GM12878 (cell line): Measurements from ENCODE around the gene AGRN. TPM values are rescaled to one million over a fixed set of nuclear protein-coding genes. Genes with fewer than 3 reads are reported as not detected.
A peak's percentile ranks its signal among the peaks of the same experiment; 100 is the strongest.

ENCODE experiments used
- ATAC-seq: fragments of 200-7000 bp; cut with Tn5 transposase; 3 replicates; pipeline ENCODE4 v1.9.1; 2020; ENCODE audit warnings: mild to moderate bottlenecking, moderate library complexity
- BruUV-seq: library from RNA; stranded (reverse); fragments of 400-500 nt; replicated peaks from 2 replicates; lab custom pipeline; 2021; lab: Mats Ljungman, UMichigan
- CTCF ChIA-PET: fragments of 300-600 bp; sonication (Branson Sonifier 250); formaldehyde crosslinking; extraction: SDS; loops from one replicate; lab custom pipeline; 2021; ENCODE audit warnings: inconsistent platforms; lab: Yijun Ruan, JAX
- POLR2A ChIA-PET: fragments of 350-600 bp; formaldehyde crosslinking; extraction: SDS; loops from one replicate; lab custom pipeline; 2021; ENCODE audit warnings: inconsistent platforms; lab: Charles Lee
- RAD21 ChIA-PET: fragments of 300-600 bp; sonication (Branson Sonifier 250); formaldehyde crosslinking; loops from one replicate; lab custom pipeline; 2023; ENCODE audit warnings: antibody characterized with exemption; ENCODE audit not compliant: unreplicated experiment; lab: Charles Lee
- SMC1A ChIA-PET: fragments of 300-600 bp; sonication (Branson Sonifier 250); formaldehyde crosslinking; loops from one replicate; lab custom pipeline; 2023; ENCODE audit not compliant: unreplicated experiment, uncharacterized antibody; lab: Charles Lee
- DNase-seq: peaks from one replicate; pipeline ENCODE4 v3.0.0-alpha.2; 2011; ENCODE audit warnings: low read depth, low spot score
- FAIRE-seq: peaks from 3 replicates; lab custom pipeline; 2011; peaks lifted over from hg19 to GRCh38; lab: Jason Lieb, UNC
- H2AFZ ChIP-seq: 2 replicates; pipeline ENCODE4 v1.6.0; 2011; ENCODE audit warnings: low read depth, low read length, control low read depth; ENCODE audit not compliant: control insufficient read depth
- H3K27ac ChIP-seq: 2 replicates; pipeline ENCODE4 v1.5.1; 2011; ENCODE audit warnings: control low read depth; ENCODE audit not compliant: control insufficient read depth, insufficient read depth
- H3K27me3 ChIP-seq, 2 experiments: replicated peaks in 1 of 2; 2 replicates each; pipeline versions ENCODE4 v1.6.0 to v1.6.1; 2011; ENCODE audit warnings: low read length in 1 of 2; ENCODE audit not compliant: control insufficient read depth in 2 of 2, insufficient read depth in 2 of 2
- H3K36me3 ChIP-seq, 2 experiments: 2 replicates each; pipeline ENCODE4 v1.5.1; 2011; ENCODE audit warnings: low read length in 1 of 2; ENCODE audit not compliant: control insufficient read depth in 2 of 2, insufficient read depth in 2 of 2
- H3K4me1 ChIP-seq: 2 replicates; pipeline ENCODE4 v1.6.1; 2011; ENCODE audit warnings: mild to moderate bottlenecking, low read length, moderate library complexity, mixed read lengths; ENCODE audit not compliant: control insufficient read depth, insufficient read depth
- H3K4me2 ChIP-seq: 2 replicates; pipeline ENCODE4 v1.6.0; 2011; ENCODE audit warnings: control low read depth; ENCODE audit not compliant: control insufficient read depth, insufficient read depth
- H3K4me3 ChIP-seq: fragments of 200-600 bp; sonication (generic); 2 replicates; pipeline ENCODE4 v1.5.1; 2016
- H3K79me2 ChIP-seq: 2 replicates; pipeline ENCODE4 v1.6.0; 2011; ENCODE audit warnings: low read length; ENCODE audit not compliant: control insufficient read depth, insufficient read depth
- H3K9ac ChIP-seq: 2 replicates; pipeline ENCODE4 v1.8.0; 2011; ENCODE audit warnings: low read length, control low read depth, mixed read lengths; ENCODE audit not compliant: control insufficient read depth, insufficient read depth
- H3K9me3 ChIP-seq: replicated peaks from 3 replicates; pipeline ENCODE4 v1.5.1; 2011; ENCODE audit warnings: mild to moderate bottlenecking, low read length; ENCODE audit not compliant: control insufficient read depth, insufficient read depth
- H4K20me1 ChIP-seq: 2 replicates; pipeline ENCODE4 v1.6.0; 2011; ENCODE audit not compliant: control insufficient read depth, insufficient read depth
- IKZF2 ChIP-seq, 2 experiments: fragments of 450-650 bp; IDR thresholded peaks; 2 replicates each; pipeline ENCODE4 v1.6.1; 2017; ENCODE audit warnings: mild to moderate bottlenecking in 2 of 2, moderate library complexity in 2 of 2
- LARP7 ChIP-seq: fragments of 450-650 bp; IDR thresholded peaks from 2 replicates; pipeline ENCODE4 v1.6.1; 2017; ENCODE audit warnings: mild to moderate bottlenecking
- RAD21 ChIP-seq: IDR thresholded peaks from 2 replicates; pipeline ENCODE4 v1.6.1; 2011; ENCODE audit warnings: mild to moderate bottlenecking, low read depth, low read length, moderate library complexity; ENCODE audit not compliant: insufficient read depth
- ZNF274 ChIP-seq: IDR thresholded peaks from one replicate; pipeline ENCODE4 v1.8.0; 2011; ENCODE audit not compliant: insufficient read length, insufficient read depth
- ZNF384 ChIP-seq: IDR thresholded peaks from 2 replicates; pipeline ENCODE4 v1.6.1; 2012; ENCODE audit warnings: low read depth, mild to moderate bottlenecking, low read length, improper control_type of control experiment, borderline replicate concordance
- WGBS: methylation state at CpG from one replicate; pipeline ENCODE4 v1.1.6; 2016; ENCODE audit warnings: low lambda C conversion rate; ENCODE audit not compliant: insufficient replicate concordance, insufficient coverage; ENCODE audit errors: missing lambda C conversion rate; 5-methylcytosine and 5-hydroxymethylcytosine counted together
- in situ Hi-C: fragments of 300-500 bp; cut with MboI; formaldehyde crosslinking; loops from 9 replicates; pipeline ENCODE4 v1.14.3; 2018; ENCODE audit warnings: mixed read lengths
- intact Hi-C: fragments of 100-400 bp; cut with micrococcal nuclease; formaldehyde crosslinking; loops from one replicate; pipeline ENCODE4 v1.14.2; 2022; ENCODE audit not compliant: unreplicated experiment
- polyA plus RNA-seq, 11 experiments: library from polyadenylated mRNA; depleted of rRNA in 4 of 11; unstranded in 6 of 11; stranded (reverse) in 5 of 11; fragments of >200 nt; fragmentation: Nextera tagmentation in 4 of 11; fragmentation: Illumina TruSeq in 1 of 11; extraction: Ambion mirVana in 4 of 11; extraction: Trizol in 1 of 11; gene quantifications; 1 replicate in 1 of 11; 2 replicates in 10 of 11; pipeline versions ENCODE4 v1.2.1 to v1.2.3, GENCODE V29; 2011 to 2016; ENCODE audit warnings: inconsistent platforms in 2 of 11, missing spikeins in 2 of 11, low read depth in 1 of 11
- total RNA-seq, 4 experiments: library from RNA; depleted of rRNA in 3 of 4; stranded (reverse); fragments of >200 nt in 3 of 4; fragmentation: Illumina TruSeq in 1 of 4; extraction: Trizol in 1 of 4; gene quantifications; 2 replicates each; pipeline versions ENCODE4 v1.2.1 to v1.2.3, GENCODE V29; 2013 to 2021
- TF ChIP-seq, protein P1 (sequence below): fragments of 450-650 bp; formaldehyde crosslinking; IDR thresholded peaks from 2 replicates; pipeline ENCODE4 v1.4.0; 2022; ENCODE audit warnings: mild to moderate bottlenecking, moderate library complexity
- TF ChIP-seq, protein P2 (sequence below): fragments of 450-650 bp; formaldehyde crosslinking; IDR thresholded peaks from 2 replicates; pipeline ENCODE4 v1.4.0; 2020; ENCODE audit warnings: mild to moderate bottlenecking, moderate library complexity
- TF ChIP-seq, protein P3 (sequence below): IDR thresholded peaks from 2 replicates; pipeline ENCODE4 v1.6.1; 2012; ENCODE audit warnings: low read length, inconsistent platforms
- TF ChIP-seq, protein P4 (sequence below): fragments of 450-650 bp; formaldehyde crosslinking; IDR thresholded peaks from 2 replicates; pipeline ENCODE4 v1.5.0; 2022; ENCODE audit warnings: mild to moderate bottlenecking, missing genetic modification characterization

Gene AGRN
- total and polyA plus RNA-seq, 10 of the 15 experiments (the other 5 are each of a cell fraction or from before 2014, with no cell fraction given): 0.02 to 41.8 (median 4.1) TPM

DNA sequence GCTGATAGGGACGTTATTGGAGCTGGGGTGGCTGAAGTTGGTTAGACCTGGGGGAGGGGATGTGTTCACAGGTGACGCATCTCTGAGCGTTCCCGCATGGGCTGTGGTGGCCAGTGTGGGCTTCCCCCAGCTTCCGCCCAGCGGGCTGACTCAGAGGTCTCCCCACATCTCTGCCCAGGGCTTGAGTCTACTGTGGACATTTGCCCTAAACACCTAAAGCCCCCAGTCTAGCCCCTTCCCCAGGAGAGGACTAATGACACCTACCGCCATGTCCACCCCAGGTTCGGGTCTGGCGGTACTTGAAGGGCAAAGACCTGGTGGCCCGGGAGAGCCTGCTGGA, 2.0 kb downstream of the AGRN start:
- Histone ChIP-seq H3K4me3 (peak overlapping the region; percentile 70; the same call in 1 of the 2 replicates), H3K9me3 (no peaks in the 10 kb centered on the region), H3K4me1 (peaks cover 7% of the 10 kb centered on the region), H3K9ac (no peak overlapping the region), H4K20me1 (no peaks in the 10 kb centered on the region), H3K79me2 (peaks cover 2% of the 10 kb centered on the region; the same call in 1 of the 2 replicates), H2AFZ (no peak overlapping the region), H3K4me2 (0 out of 2 replicates have a peak overlapping the region, but pooled peaks have one; percentile 77), H3K36me3 (no peaks in the 10 kb centered on the region), H3K27me3 (no peaks in the 10 kb centered on the region), H3K27ac (no peak overlapping the region)
- intact Hi-C loops: no loop called here
- no peak for FAIRE-seq
- SMC1A ChIA-PET: interaction anchor here (1.1 to 1.7 kb wide), 2 partner anchors 10 to 36 kb away, joined by 3 to 10 read pairs; no protein-coding TSS in a partner anchor
- CTCF ChIA-PET: interaction anchor here (2.1 to 2.4 kb wide), 2 partner anchors 10 to 37 kb away, joined by 9 to 17 read pairs; no protein-coding TSS in a partner anchor
- POLR2A ChIA-PET: interaction anchor here (0.6 to 1.8 kb wide), 6 partner anchors 11 to 178 kb away, joined by 3 to 6 read pairs (median 4); no protein-coding TSS in a partner anchor
- in situ Hi-C loops: loop anchor here (5.0 kb wide), 1 partner anchor 40 kb away; no protein-coding TSS in a partner anchor
- no peak for DNase-seq
- 75% methylated on average over 10 of the region's 10 CpGs for WGBS
- ATAC-seq: no peak
- no peak for TF ChIP-seq IKZF2 (IDR thresholded peaks at IDR 0.05)
- TF ChIP-seq RAD21: no peak
- TF ChIP-seq LARP7: no peak
- TF ChIP-seq, protein P1, sequence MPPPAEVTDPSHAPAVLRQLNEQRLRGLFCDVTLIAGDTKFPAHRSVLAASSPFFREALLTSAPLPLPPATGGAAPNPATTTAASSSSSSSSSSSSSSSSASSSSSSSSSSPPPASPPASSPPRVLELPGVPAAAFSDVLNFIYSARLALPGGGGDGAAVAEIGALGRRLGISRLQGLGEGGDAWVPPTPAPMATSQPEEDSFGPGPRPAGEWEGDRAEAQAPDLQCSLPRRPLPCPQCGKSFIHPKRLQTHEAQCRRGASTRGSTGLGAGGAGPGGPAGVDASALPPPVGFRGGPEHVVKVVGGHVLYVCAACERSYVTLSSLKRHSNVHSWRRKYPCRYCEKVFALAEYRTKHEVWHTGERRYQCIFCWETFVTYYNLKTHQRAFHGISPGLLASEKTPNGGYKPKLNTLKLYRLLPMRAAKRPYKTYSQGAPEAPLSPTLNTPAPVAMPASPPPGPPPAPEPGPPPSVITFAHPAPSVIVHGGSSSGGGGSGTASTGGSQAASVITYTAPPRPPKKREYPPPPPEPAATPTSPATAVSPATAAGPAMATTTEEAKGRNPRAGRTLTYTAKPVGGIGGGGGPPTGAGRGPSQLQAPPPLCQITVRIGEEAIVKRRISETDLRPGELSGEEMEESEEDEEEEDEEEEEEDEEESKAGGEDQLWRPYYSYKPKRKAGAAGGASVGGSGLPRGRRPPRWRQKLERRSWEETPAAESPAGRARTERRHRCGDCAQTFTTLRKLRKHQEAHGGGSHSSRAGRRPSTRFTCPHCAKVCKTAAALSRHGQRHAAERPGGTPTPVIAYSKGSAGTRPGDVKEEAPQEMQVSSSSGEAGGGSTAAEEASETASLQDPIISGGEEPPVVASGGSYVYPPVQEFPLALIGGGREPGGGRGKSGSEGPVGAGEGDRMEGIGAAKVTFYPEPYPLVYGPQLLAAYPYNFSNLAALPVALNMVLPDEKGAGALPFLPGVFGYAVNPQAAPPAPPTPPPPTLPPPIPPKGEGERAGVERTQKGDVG: no peak
- TF ChIP-seq, protein P2, sequence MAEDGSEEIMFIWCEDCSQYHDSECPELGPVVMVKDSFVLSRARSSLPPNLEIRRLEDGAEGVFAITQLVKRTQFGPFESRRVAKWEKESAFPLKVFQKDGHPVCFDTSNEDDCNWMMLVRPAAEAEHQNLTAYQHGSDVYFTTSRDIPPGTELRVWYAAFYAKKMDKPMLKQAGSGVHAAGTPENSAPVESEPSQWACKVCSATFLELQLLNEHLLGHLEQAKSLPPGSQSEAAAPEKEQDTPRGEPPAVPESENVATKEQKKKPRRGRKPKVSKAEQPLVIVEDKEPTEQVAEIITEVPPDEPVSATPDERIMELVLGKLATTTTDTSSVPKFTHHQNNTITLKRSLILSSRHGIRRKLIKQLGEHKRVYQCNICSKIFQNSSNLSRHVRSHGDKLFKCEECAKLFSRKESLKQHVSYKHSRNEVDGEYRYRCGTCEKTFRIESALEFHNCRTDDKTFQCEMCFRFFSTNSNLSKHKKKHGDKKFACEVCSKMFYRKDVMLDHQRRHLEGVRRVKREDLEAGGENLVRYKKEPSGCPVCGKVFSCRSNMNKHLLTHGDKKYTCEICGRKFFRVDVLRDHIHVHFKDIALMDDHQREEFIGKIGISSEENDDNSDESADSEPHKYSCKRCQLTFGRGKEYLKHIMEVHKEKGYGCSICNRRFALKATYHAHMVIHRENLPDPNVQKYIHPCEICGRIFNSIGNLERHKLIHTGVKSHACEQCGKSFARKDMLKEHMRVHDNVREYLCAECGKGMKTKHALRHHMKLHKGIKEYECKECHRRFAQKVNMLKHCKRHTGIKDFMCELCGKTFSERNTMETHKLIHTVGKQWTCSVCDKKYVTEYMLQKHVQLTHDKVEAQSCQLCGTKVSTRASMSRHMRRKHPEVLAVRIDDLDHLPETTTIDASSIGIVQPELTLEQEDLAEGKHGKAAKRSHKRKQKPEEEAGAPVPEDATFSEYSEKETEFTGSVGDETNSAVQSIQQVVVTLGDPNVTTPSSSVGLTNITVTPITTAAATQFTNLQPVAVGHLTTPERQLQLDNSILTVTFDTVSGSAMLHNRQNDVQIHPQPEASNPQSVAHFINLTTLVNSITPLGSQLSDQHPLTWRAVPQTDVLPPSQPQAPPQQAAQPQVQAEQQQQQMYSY (CRISPR knock-in tag): no peak
- TF ChIP-seq ZNF384: no peak
- TF ChIP-seq, protein P3, sequence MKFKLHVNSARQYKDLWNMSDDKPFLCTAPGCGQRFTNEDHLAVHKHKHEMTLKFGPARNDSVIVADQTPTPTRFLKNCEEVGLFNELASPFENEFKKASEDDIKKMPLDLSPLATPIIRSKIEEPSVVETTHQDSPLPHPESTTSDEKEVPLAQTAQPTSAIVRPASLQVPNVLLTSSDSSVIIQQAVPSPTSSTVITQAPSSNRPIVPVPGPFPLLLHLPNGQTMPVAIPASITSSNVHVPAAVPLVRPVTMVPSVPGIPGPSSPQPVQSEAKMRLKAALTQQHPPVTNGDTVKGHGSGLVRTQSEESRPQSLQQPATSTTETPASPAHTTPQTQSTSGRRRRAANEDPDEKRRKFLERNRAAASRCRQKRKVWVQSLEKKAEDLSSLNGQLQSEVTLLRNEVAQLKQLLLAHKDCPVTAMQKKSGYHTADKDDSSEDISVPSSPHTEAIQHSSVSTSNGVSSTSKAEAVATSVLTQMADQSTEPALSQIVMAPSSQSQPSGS: no peak
- TF ChIP-seq, protein P4, sequence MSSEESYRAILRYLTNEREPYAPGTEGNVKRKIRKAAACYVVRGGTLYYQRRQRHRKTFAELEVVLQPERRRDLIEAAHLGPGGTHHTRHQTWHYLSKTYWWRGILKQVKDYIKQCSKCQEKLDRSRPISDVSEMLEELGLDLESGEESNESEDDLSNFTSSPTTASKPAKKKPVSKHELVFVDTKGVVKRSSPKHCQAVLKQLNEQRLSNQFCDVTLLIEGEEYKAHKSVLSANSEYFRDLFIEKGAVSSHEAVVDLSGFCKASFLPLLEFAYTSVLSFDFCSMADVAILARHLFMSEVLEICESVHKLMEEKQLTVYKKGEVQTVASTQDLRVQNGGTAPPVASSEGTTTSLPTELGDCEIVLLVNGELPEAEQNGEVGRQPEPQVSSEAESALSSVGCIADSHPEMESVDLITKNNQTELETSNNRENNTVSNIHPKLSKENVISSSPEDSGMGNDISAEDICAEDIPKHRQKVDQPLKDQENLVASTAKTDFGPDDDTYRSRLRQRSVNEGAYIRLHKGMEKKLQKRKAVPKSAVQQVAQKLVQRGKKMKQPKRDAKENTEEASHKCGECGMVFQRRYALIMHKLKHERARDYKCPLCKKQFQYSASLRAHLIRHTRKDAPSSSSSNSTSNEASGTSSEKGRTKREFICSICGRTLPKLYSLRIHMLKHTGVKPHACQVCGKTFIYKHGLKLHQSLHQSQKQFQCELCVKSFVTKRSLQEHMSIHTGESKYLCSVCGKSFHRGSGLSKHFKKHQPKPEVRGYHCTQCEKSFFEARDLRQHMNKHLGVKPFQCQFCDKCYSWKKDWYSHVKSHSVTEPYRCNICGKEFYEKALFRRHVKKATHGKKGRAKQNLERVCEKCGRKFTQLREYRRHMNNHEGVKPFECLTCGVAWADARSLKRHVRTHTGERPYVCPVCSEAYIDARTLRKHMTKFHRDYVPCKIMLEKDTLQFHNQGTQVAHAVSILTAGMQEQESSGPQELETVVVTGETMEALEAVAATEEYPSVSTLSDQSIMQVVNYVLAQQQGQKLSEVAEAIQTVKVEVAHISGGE (CRISPR knock-in tag): no peak
- TF ChIP-seq ZNF274: no peak
- RAD21 ChIA-PET: interaction anchor here (0.6 to 1.4 kb wide), 2 partner anchors 39 to 1089 kb away, joined by 3 read pairs; no protein-coding TSS in a partner anchor
- BruUV-seq: no TSS peak
